ENCODE measurements around the gene HIP1.
"Not testable (repeated sequence)": the region's sequence is repeated elsewhere in the genome, so short reads cannot be mapped to it uniquely, and the experiment has no call there.

HIP1 gene

GRCh38 chr7:75723444-75723843, 15.3 kb downstream of the HIP1 start:
- no peaks in the 10 kb centered on the region for H3K79me2 ChIP-seq (ENCODE audit: control insufficient read depth, low read length)
- H3K27me3 ChIP-seq (ENCODE audit: control insufficient read depth, low read length), result 0 out of 2 replicates have a peak, but pooled peaks cover 5% of the 10 kb centered on the region
- H3K9me2 ChIP-seq (replicated peaks; ENCODE audit: control insufficient read depth, low read length), result no peaks in the 10 kb centered on the region
- no peak overlapping the region for H3K4me2 ChIP-seq (ENCODE audit: low read length)
- H3K36me3 ChIP-seq (ENCODE audit: control insufficient read depth, low read length), result no peaks in the 10 kb centered on the region
- H3K4me3 ChIP-seq (ENCODE audit: low read length), result no peak overlapping the region
- H3K27ac ChIP-seq (ENCODE audit: low read depth, low read length), result no peak overlapping the region
- H4K20me1 ChIP-seq (ENCODE audit: control insufficient read depth, insufficient read depth, low read depth, low read length), result no peaks in the 10 kb centered on the region
- peaks cover 19% of the 10 kb centered on the region for H3K4me1 ChIP-seq (ENCODE audit: control insufficient read depth, low read length)
- H3K9me3 ChIP-seq (ENCODE audit: control insufficient read depth, insufficient read depth, low read length), result no peaks in the 10 kb centered on the region
- H3F3A ChIP-seq (ENCODE audit: control insufficient read depth, insufficient read depth), result 0 out of 2 replicates have a peak, but pooled peaks cover 2% of the 10 kb centered on the region
- TF ChIP-seq EZH2phosphoT487 (IDR thresholded peaks at IDR 0.05; ENCODE audit: borderline replicate concordance, low read length) (no peak), CTCF (IDR thresholded peaks at IDR 0.05; ENCODE audit: low read depth, low read length, poor library complexity, severe bottlenecking) (no peak)

- TF ChIP-seq EZH2phosphoT487 (IDR thresholded peaks at IDR 0.05; ENCODE audit: borderline replicate concordance, low read length) (no peak), CTCF (IDR thresholded peaks at IDR 0.05; ENCODE audit: low read depth, low read length, poor library complexity, severe bottlenecking) (no peak)
- Histone ChIP-seq H3K4me2 (ENCODE audit: low read length) (no peak overlapping the region), H3K9me2 (replicated peaks; ENCODE audit: control insufficient read depth, low read length) (no peaks in the 10 kb centered on the region), H3K27me3 (ENCODE audit: control insufficient read depth, low read length) (0 out of 2 replicates have a peak, but pooled peaks cover 5% of the 10 kb centered on the region), H3K27ac (ENCODE audit: low read depth, low read length) (no peak overlapping the region), H4K20me1 (ENCODE audit: control insufficient read depth, insufficient read depth, low read depth, low read length) (no peaks in the 10 kb centered on the region), H3K9me3 (ENCODE audit: control insufficient read depth, insufficient read depth, low read length) (no peaks in the 10 kb centered on the region), H3K36me3 (ENCODE audit: control insufficient read depth, low read length) (no peaks in the 10 kb centered on the region), H3F3A (ENCODE audit: control insufficient read depth, insufficient read depth) (0 out of 2 replicates have a peak, but pooled peaks cover 2% of the 10 kb centered on the region), H3K4me3 (ENCODE audit: low read length) (no peak overlapping the region), H3K4me1 (ENCODE audit: control insufficient read depth, low read length) (peaks cover 15% of the 10 kb centered on the region), H3K79me2 (ENCODE audit: control insufficient read depth, low read length) (no peaks in the 10 kb centered on the region)
Observed at GRCh38 chr7:75722373-75722772, 16.4 kb downstream of the HIP1 start.

- H3K4me1 ChIP-seq (ENCODE audit: control insufficient read depth, low read length), result peaks cover 15% of the 10 kb centered on the region
- H3K4me2 ChIP-seq (ENCODE audit: low read length); H4K20me1 ChIP-seq (ENCODE audit: control insufficient read depth, insufficient read depth, low read depth, low read length); H3K27me3 ChIP-seq (ENCODE audit: control insufficient read depth, low read length); H3K4me3 ChIP-seq (ENCODE audit: low read length); H3K36me3 ChIP-seq (ENCODE audit: control insufficient read depth, low read length); H3F3A ChIP-seq (ENCODE audit: control insufficient read depth, insufficient read depth); H3K27ac ChIP-seq (ENCODE audit: low read depth, low read length); H3K9me2 ChIP-seq (replicated peaks; ENCODE audit: control insufficient read depth, low read length); H3K79me2 ChIP-seq (ENCODE audit: control insufficient read depth, low read length); H3K9me3 ChIP-seq (ENCODE audit: control insufficient read depth, insufficient read depth, low read length): not testable (repeated sequence)
Observed at GRCh38 chr7:75721922-75722321, 16.8 kb downstream of the HIP1 start.

- Histone ChIP-seq H4K20me1 (ENCODE audit: control insufficient read depth, insufficient read depth, low read depth, low read length) (no peaks in the 10 kb centered on the region), H3K79me2 (ENCODE audit: control insufficient read depth, low read length) (no peaks in the 10 kb centered on the region), H3K27ac (ENCODE audit: low read depth, low read length) (no peak overlapping the region), H3K4me1 (ENCODE audit: control insufficient read depth, low read length) (peaks cover 15% of the 10 kb centered on the region), H3K9me3 (ENCODE audit: control insufficient read depth, insufficient read depth, low read length) (no peaks in the 10 kb centered on the region), H3K36me3 (ENCODE audit: control insufficient read depth, low read length) (no peaks in the 10 kb centered on the region), H3K9me2 (replicated peaks; ENCODE audit: control insufficient read depth, low read length) (no peaks in the 10 kb centered on the region), H3F3A (ENCODE audit: control insufficient read depth, insufficient read depth) (0 out of 2 replicates have a peak, but pooled peaks cover 2% of the 10 kb centered on the region), H3K27me3 (ENCODE audit: control insufficient read depth, low read length) (0 out of 2 replicates have a peak, but pooled peaks cover 5% of the 10 kb centered on the region), H3K4me3 (ENCODE audit: low read length) (no peak overlapping the region), H3K4me2 (ENCODE audit: low read length) (no peak overlapping the region)
- TF ChIP-seq EZH2phosphoT487 (IDR thresholded peaks at IDR 0.05; ENCODE audit: borderline replicate concordance, low read length), result no peak
- TF ChIP-seq CTCF (IDR thresholded peaks at IDR 0.05; ENCODE audit: low read depth, low read length, poor library complexity, severe bottlenecking), result no peak
Observed at GRCh38 chr7:75721426-75721825, 17.3 kb downstream of the HIP1 start.
